Measurements from ENCODE around the gene KDM3A. TPM values are rescaled to one million over a fixed set of nuclear protein-coding genes. Genes with fewer than 3 reads are reported as not detected.

Gene KDM3A
- total and polyA plus RNA-seq, 10 of the 15 experiments (the other 5 are each of a cell fraction or from before 2014, with no cell fraction given): 3.8 to 102 (median 11.1) TPM

GRCh38 chr2:86488561-86489250 is 47.5 kb downstream of the KDM3A start:
- Histone ChIP-seq H3K27ac (ENCODE audit: control insufficient read depth, insufficient read depth) (no peak overlapping the region), H4K20me1 (ENCODE audit: control insufficient read depth, insufficient read depth) (peaks cover 3% of the 10 kb centered on the region; the same call in 1 of the 2 replicates), H3K9ac (ENCODE audit: control insufficient read depth, insufficient read depth, low read length) (no peak overlapping the region)

More at GRCh38 chr2:86488561-86489250, 47.5 kb downstream of the KDM3A start:
- H3K79me2 ChIP-seq (ENCODE audit: control insufficient read depth, insufficient read depth, low read length): no peaks in the 10 kb centered on the region
- H3K4me2 ChIP-seq (ENCODE audit: control insufficient read depth, insufficient read depth): no peak overlapping the region
- H3K36me3 ChIP-seq (ENCODE audit: control insufficient read depth in 2 of 2, insufficient read depth in 2 of 2, low read length in 1 of 2): peaks cover 6 to 83% of the 10 kb centered on the region in 2 experiments
- no peaks in the 10 kb centered on the region for H3K9me3 ChIP-seq (replicated peaks; ENCODE audit: control insufficient read depth, insufficient read depth, low read length)
- no peak for DNase-seq (ENCODE audit: low read depth, low spot score)
- SMC1A ChIA-PET (ENCODE audit: uncharacterized antibody, unreplicated experiment): interaction anchor here (0.9 to 1.1 kb wide), 3 partner anchors 116 to 280 kb away, joined by 3 to 5 read pairs (median 4); no protein-coding TSS in a partner anchor
- no peaks in the 10 kb centered on the region for H3K4me1 ChIP-seq (ENCODE audit: control insufficient read depth, insufficient read depth, low read length)
- RAD21 ChIA-PET (ENCODE audit: unreplicated experiment): interaction anchor here (0.7 kb wide), 1 partner anchor 9 kb away, joined by 3 read pairs; no protein-coding TSS in a partner anchor
- ATAC-seq: no peak
- no peak for FAIRE-seq
- TF ChIP-seq CEBPZ (IDR thresholded peaks at IDR 0.05; ENCODE audit: low read depth, low read length) (no peak), POLR2AphosphoS5 (IDR thresholded peaks at IDR 0.05; ENCODE audit: low read length) (peak; percentile 70; the same call in 1 of the 2 replicates)
- POLR2A ChIA-PET: interaction anchor here (1.0 kb wide), 1 partner anchor 9 kb away, joined by 3 read pairs; no protein-coding TSS in a partner anchor
- intact Hi-C loops (cut with micrococcal nuclease; ENCODE audit: unreplicated experiment): no loop called here
- in situ Hi-C loops (cut with MboI): no loop called here
- CTCF ChIA-PET: no interaction called here
- no peak overlapping the region for H2AFZ ChIP-seq (ENCODE audit: control insufficient read depth, low read depth, low read length)
- 79% methylated on average over 7 of the region's 7 CpGs for WGBS (ENCODE audit: insufficient coverage, insufficient replicate concordance, low lambda C conversion rate, missing lambda C conversion rate)
- H3K27me3 ChIP-seq (replicated peaks in 1 of 2; ENCODE audit: control insufficient read depth in 2 of 2, insufficient read depth in 2 of 2, low read length in 1 of 2): no peaks in the 10 kb centered on the region
- no peak overlapping the region for H3K4me3 ChIP-seq
- no TSS peak for BruUV-seq (replicated peaks)
